Retinal pigment epithelial cell (primary cell): ENCODE data around the gene CTSW.

Experiments
- DNase-seq: peaks from one replicate; pipeline ENCODE4 v3.0.0-alpha.2; 2010; ENCODE audit warnings: low read depth
- H3K4me3 ChIP-seq: 2 replicates; pipeline ENCODE4 v1.5.1; 2011; ENCODE audit warnings: mild to moderate bottlenecking, low read length, control low read depth, moderate library complexity
- TF ChIP-seq, protein P1 (sequence below): conservative IDR thresholded peaks from 2 replicates; pipeline ENCODE4 v1.5.1; 2011; ENCODE audit warnings: low read depth, low read length, control low read depth, inconsistent platforms

The CTSW gene

DNA sequence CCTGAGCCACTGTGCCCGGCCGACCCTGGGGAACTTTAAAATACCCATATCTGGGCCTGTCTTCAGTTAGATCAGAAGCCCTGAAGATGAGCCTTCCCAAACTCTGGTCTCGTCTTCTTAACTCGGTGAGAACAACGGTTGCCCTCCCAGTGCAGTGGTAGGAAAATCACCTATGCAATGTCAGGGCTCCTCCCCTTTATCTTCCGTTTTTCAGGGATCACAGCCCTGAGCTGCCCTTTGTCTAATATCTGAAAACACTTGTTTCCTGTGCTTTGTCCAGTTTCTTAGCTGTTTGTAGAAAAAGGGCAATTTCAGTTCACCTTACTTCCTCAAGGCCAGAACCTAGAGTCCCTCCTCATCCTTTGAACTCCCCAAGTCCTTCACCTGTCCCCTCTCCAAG, 49.0 kb downstream of the CTSW start:
- H3K4me3 ChIP-seq: no peak overlapping the region
- TF ChIP-seq, protein P1, sequence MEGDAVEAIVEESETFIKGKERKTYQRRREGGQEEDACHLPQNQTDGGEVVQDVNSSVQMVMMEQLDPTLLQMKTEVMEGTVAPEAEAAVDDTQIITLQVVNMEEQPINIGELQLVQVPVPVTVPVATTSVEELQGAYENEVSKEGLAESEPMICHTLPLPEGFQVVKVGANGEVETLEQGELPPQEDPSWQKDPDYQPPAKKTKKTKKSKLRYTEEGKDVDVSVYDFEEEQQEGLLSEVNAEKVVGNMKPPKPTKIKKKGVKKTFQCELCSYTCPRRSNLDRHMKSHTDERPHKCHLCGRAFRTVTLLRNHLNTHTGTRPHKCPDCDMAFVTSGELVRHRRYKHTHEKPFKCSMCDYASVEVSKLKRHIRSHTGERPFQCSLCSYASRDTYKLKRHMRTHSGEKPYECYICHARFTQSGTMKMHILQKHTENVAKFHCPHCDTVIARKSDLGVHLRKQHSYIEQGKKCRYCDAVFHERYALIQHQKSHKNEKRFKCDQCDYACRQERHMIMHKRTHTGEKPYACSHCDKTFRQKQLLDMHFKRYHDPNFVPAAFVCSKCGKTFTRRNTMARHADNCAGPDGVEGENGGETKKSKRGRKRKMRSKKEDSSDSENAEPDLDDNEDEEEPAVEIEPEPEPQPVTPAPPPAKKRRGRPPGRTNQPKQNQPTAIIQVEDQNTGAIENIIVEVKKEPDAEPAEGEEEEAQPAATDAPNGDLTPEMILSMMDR: no peak
- DNase-seq: no peak

DNA sequence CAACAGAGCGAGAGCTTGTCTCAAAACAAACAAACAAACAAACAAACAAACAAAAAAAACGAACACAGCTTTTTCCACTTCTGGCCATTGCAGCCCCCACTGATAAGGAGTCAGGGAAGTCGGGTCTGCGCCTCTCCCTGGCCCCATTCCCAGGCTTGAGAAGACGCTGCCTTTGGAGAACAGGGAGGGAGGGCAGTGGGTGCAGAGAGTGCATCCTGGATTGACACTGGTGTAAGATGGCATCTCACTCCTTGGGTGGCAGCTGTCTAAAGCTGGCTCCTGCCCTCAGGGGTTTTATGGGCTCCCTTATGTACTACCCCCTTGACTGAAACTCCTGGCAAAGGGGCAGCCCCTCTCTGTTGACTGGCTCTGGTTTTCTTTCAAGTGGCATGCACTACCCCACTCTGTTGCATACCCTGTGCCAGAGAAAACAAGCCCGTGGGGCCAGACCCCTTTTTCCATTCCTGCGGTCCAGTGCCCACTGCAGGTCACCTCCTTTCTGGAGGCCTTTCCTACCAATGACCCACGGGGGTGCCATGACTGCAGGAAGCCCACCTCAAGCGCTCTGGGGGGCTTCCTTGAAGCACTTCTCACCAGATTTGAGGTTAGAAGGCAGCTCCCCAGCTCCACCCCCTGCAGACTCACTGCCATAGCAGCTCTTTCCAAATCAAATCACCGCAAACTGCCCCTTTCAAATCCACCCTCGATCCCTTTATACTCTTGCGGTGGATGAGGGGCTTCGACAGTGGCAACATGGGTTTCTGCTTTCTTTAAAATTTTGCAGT, 52.3 kb downstream of the CTSW start:
- no peak for DNase-seq
- TF ChIP-seq, protein P1: no peak
- H3K4me3 ChIP-seq: no peak overlapping the region

DNA sequence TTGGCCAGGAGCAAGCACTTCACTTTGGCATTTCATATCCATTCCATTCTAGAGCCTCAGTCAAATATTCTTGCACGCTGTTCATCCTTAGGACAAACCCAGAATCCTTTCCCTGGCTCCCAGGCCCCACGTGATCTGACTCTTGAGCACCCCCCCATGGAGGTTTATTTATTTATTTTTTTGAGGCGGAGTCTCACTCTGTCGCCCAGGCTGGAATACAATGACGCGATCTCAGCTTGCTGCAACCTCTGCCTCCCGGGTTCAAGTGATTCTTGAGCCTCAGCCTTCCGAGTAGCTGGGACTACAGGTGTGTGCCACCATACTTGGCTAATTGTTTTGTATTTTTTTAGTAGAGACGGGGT, 52.9 kb downstream of the CTSW start:
- TF ChIP-seq, protein P1: no peak
- no peak overlapping the region for H3K4me3 ChIP-seq
- no peak for DNase-seq
